Right lobe of liver (tissue), 6 donors: ENCODE data around the gene POLR3E. TPM values are rescaled to one million over a fixed set of nuclear protein-coding genes. Genes with fewer than 3 reads are reported as not detected.

Experiments
- ATAC-seq, 4 donors: fragments of 200-7000 bp; cut with Tn5 transposase; one replicate each; pipeline ENCODE4 v1.9.1; 2020; ENCODE audit warnings: mild to moderate bottlenecking in 4 of 4, moderate library complexity in 4 of 4
- DNase-seq, 3 donors: peaks; one replicate each; pipeline ENCODE4 v3.0.0-alpha.2; 2020
- H3K27ac ChIP-seq, 3 donors: fragments of 200-600 bp; one replicate each; pipeline ENCODE4 v1.8.0; 2022
- H3K27me3 ChIP-seq, 2 donors: fragments of 200-600 bp; one replicate each; pipeline ENCODE4 v1.8.0; 2022
- H3K36me3 ChIP-seq, 4 donors: fragments of 200-600 bp; sonication (generic) in 1 of 4; one replicate each; pipeline versions ENCODE4 v1.5.1 to v1.8.0; 2017 to 2022; ENCODE audit warnings: control low read depth in 1 of 4
- H3K4me1 ChIP-seq, 4 donors: fragments of 200-600 bp; sonication (generic) in 1 of 4; one replicate each; pipeline versions ENCODE4 v1.5.1 to v1.8.0; 2017 to 2022; ENCODE audit warnings: control low read depth in 1 of 4
- H3K4me3 ChIP-seq, 3 donors: fragments of 200-600 bp; one replicate each; pipeline ENCODE4 v1.8.0; 2022
- H3K9me3 ChIP-seq, 4 donors: fragments of 200-600 bp; sonication (generic) in 1 of 4; one replicate each; pipeline versions ENCODE4 v1.5.1 to v1.8.0; 2017 to 2022; ENCODE audit warnings: control low read depth in 1 of 4
- CTCF ChIP-seq, 4 donors: fragments of 200-600 bp in 3 of 4; fragments of 450-650 bp in 1 of 4; IDR thresholded peaks; one replicate each; pipeline versions ENCODE4 v1.5.1 to v1.8.0; 2016 to 2022; ENCODE audit warnings: antibody characterized with exemption in 4 of 4, mild to moderate bottlenecking in 2 of 4
- POLR2A ChIP-seq: fragments of 450-650 bp; IDR thresholded peaks from one replicate; pipeline ENCODE4 v1.6.1; 2017; ENCODE audit warnings: antibody characterized with exemption, mild to moderate bottlenecking
- WGBS: methylation state at CpG from one replicate; pipeline ENCODE4 v1.1.6; 2018; ENCODE audit warnings: low coverage, low lambda C conversion rate; ENCODE audit not compliant: insufficient coverage; ENCODE audit errors: missing lambda C conversion rate; 5-methylcytosine and 5-hydroxymethylcytosine counted together
- intact Hi-C, 2 donors: fragments of 100-400 bp; cut with DNase I; formaldehyde crosslinking; loops; one replicate each; pipeline versions ENCODE4 v1.11.2 to v1.14.1; 2022
- total RNA-seq, 6 experiments: library from RNA; depleted of rRNA in 2 of 6; stranded (reverse); fragments of >200 nt in 2 of 6; fragmentation: NEBNext Ultra II Directional in 3 of 6; extraction: Animal tissue kit (Norgen Biotek cat#: 25700) in 3 of 6; gene quantifications; one replicate each; pipeline versions ENCODE4 v1.1.0 to v1.2.4, GENCODE V29; 2016 to 2023
- donor health status: DM: no; HTN: yes; CAD: no.
- donor health status: DM: no; HTN: no; CAD: no.
- donor health status: DM: no; HTN: no; CAD: no.
- donor health status: DM: no; HTN: yes; CAD: no.
- donor health status: DM: no; HTN: yes; CAD: no.

The POLR3E gene
- total RNA-seq, 6 experiments from 2014 or later: 15.8 to 35.7 (median 26.9) TPM

- H3K27me3 ChIP-seq: no peaks in the 10 kb centered on the region
- H3K27ac ChIP-seq: no peak overlapping the region
- intact Hi-C loops: no loop called here
- DNase-seq (no peak), ATAC-seq (no peak)
- 83% methylated on average over 1 of the region's 1 CpG for WGBS
- H3K9me3 ChIP-seq: no peaks in the 10 kb centered on the region
- TF ChIP-seq CTCF (IDR thresholded peaks at IDR 0.05) (no peak), POLR2A (no peak)
- H3K4me1 ChIP-seq: no peaks in the 10 kb centered on the region
- H3K36me3 ChIP-seq: no peaks in the 10 kb centered on the region
- H3K4me3 ChIP-seq: no peak overlapping the region
These were observed 83.3 kb downstream of the POLR3E start for GRCh38 chr16:22380529-22380928.

GRCh38 chr16:22381392-22381791, 84.2 kb downstream of the POLR3E start:
- intact Hi-C loops: no loop called here
- H3K27me3 ChIP-seq: no peaks in the 10 kb centered on the region
- no peaks in the 10 kb centered on the region for H3K36me3 ChIP-seq
- DNase-seq: no peak
- ATAC-seq: peak in 1 of 4 donors; percentile 27
- TF ChIP-seq CTCF (IDR thresholded peaks at IDR 0.05) (no peak), POLR2A (no peak)
- no peaks in the 10 kb centered on the region for H3K4me1 ChIP-seq
- no peak overlapping the region for H3K27ac ChIP-seq
- no peaks in the 10 kb centered on the region for H3K9me3 ChIP-seq
- no peak overlapping the region for H3K4me3 ChIP-seq

DNA sequence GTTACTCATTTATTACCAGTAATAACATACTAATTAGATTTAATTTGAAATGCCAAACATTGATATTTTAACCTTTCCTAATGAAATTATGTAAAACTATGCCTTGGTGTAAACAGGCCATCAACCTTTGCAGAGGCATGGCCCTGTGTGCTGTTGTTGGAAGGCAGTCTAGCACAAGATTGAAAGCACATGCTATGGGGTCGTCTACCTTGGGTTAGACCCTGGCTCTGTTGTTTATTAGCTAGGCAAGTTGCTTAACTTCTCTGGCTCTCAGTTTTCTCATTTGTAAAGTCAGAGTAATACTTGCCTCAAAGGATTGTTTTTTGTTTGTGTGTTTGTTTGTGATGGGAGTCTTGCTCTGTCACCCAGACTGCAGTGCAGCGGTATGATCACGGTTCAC, 86.6 kb downstream of the POLR3E start:
- no peaks in the 10 kb centered on the region for H3K4me1 ChIP-seq
- WGBS: 77% methylated on average over 3 of the region's 3 CpGs
- no peaks in the 10 kb centered on the region for H3K9me3 ChIP-seq
- intact Hi-C loops: no loop called here
- no peaks in the 10 kb centered on the region for H3K36me3 ChIP-seq
- ATAC-seq (no peak), DNase-seq (no peak)
- no peak for TF ChIP-seq CTCF (IDR thresholded peaks at IDR 0.05)
- no peak for TF ChIP-seq POLR2A
- H3K27ac ChIP-seq: no peak overlapping the region
- no peak overlapping the region for H3K4me3 ChIP-seq
- H3K27me3 ChIP-seq: no peaks in the 10 kb centered on the region

Other genes with a start within 250 kb of the POLR3E start
- gene VWA3A, start 204.9 kb upstream of the POLR3E start, total RNA-seq: under 1 TPM in 1 of 6 experiments, not detected in 5; 0.15 TPM
- not detected for gene SDR42E2, start 134.9 kb upstream of the POLR3E start, total RNA-seq
- 10 to 100 TPM in 5 of 6 experiments, 1 to 10 TPM in 1; 10.0 to 17.5 (median 11.5) TPM for gene EEF2K, start 91.1 kb upstream of the POLR3E start, total RNA-seq
- gene CDR2, start 77.2 kb downstream of the POLR3E start, total RNA-seq: 10 to 100 TPM in 5 of 6 experiments, 1 to 10 TPM in 1; 8.2 to 16.8 (median 14.2) TPM
- gene NPIPB5, start 213.5 kb downstream of the POLR3E start, total RNA-seq: 100 to 1,000 TPM in 1 of 6 experiments, 10 to 100 TPM in 5; 35.5 to 121 (median 64.7) TPM